SK-N-SH (cell line): ENCODE measurements around the gene MCC. TPM values are rescaled to one million over a fixed set of nuclear protein-coding genes. Genes with fewer than 3 reads are reported as not detected.

Source experiments
- CTCF ChIA-PET: fragments of 300-600, 350-600 bp; formaldehyde crosslinking; extraction: SDS; loops from one replicate; lab custom pipeline; 2021; lab: Yijun Ruan, JAX
- POLR2A ChIA-PET: fragments of 350-600 bp; sonication (Branson Sonifier 250); formaldehyde crosslinking; extraction: SDS; loops from one replicate; lab custom pipeline; 2020; ENCODE audit warnings: antibody characterized with exemption, inconsistent platforms; lab: Yijun Ruan, JAX
- DNase-seq: peaks from one replicate; pipeline ENCODE4 v3.0.0; 2012
- H2AFZ ChIP-seq: fragments of 200-600 bp; sonication (generic); 2 replicates; pipeline ENCODE4 v1.8.1; 2016; ENCODE audit warnings: antibody characterized with exemption, mild to moderate bottlenecking, low read depth
- H3F3A ChIP-seq: fragments of 200-600 bp; sonication (generic); replicated peaks from 2 replicates; pipeline ENCODE3; 2016; ENCODE audit warnings: antibody characterized with exemption, mild to moderate bottlenecking; ENCODE audit not compliant: insufficient read depth
- H3K27ac ChIP-seq, 2 experiments: fragments of 200-500 bp in 1 of 2; fragments of 200-600 bp in 1 of 2; sonication (Bioruptor generic) in 1 of 2; sonication (generic), shearing (Covaris generic) in 1 of 2; 2 replicates each; pipeline versions ENCODE4 v1.5.1 to v1.6.1; 2014 to 2016; ENCODE audit warnings: low read depth in 2 of 2, inconsistent platforms in 1 of 2, low read length in 1 of 2, mild to moderate bottlenecking in 1 of 2, mixed read lengths in 1 of 2
- H3K27me3 ChIP-seq: fragments of 200-600 bp; sonication (generic), shearing (Covaris generic); 2 replicates; pipeline ENCODE4 v1.6.1; 2016; ENCODE audit warnings: mixed run types; ENCODE audit not compliant: insufficient read depth
- H3K36me3 ChIP-seq, 2 experiments: fragments of 200-500 bp in 1 of 2; fragments of 200-600 bp in 1 of 2; sonication (Bioruptor generic) in 1 of 2; sonication (generic) in 1 of 2; replicated peaks in 1 of 2; 2 replicates each; pipeline versions ENCODE3 to v1.5.1; 2014 to 2016; ENCODE audit warnings: low read length in 1 of 2, mild to moderate bottlenecking in 1 of 2; ENCODE audit not compliant: insufficient read depth in 2 of 2, control insufficient read depth in 1 of 2
- H3K4me1 ChIP-seq, 2 experiments: fragments of 200-500 bp in 1 of 2; fragments of 200-600 bp in 1 of 2; sonication (Bioruptor generic) in 1 of 2; sonication (generic), shearing (Covaris generic) in 1 of 2; 2 replicates each; pipeline versions ENCODE4 v1.5.1 to v1.6.1; 2014 to 2016; ENCODE audit warnings: low read depth in 1 of 2, low read length in 1 of 2, mixed run types in 1 of 2; ENCODE audit not compliant: insufficient read depth in 2 of 2, control insufficient read depth in 1 of 2
- H3K4me2 ChIP-seq: fragments of 200-600 bp; sonication (generic), shearing (Covaris generic); 2 replicates; pipeline ENCODE4 v1.6.1; 2017; ENCODE audit warnings: mixed run types
- H3K4me3 ChIP-seq, 2 experiments: fragments of 200-500 bp in 1 of 2; fragments of 200-600 bp in 1 of 2; sonication (Bioruptor generic) in 1 of 2; sonication (generic), shearing (Covaris generic) in 1 of 2; 2 replicates each; pipeline versions ENCODE4 v1.5.1 to v1.8.1; 2014 to 2016; ENCODE audit warnings: low read depth in 2 of 2, inconsistent platforms in 1 of 2, low read length in 1 of 2, mild to moderate bottlenecking in 1 of 2, mixed read lengths in 1 of 2, moderate library complexity in 1 of 2
- H3K79me2 ChIP-seq: fragments of 200-600 bp; sonication (generic); 2 replicates; pipeline ENCODE4 v1.8.1; 2017; ENCODE audit warnings: mild to moderate bottlenecking; ENCODE audit not compliant: insufficient read depth
- H3K9ac ChIP-seq: fragments of 200-600 bp; sonication (generic); 2 replicates; pipeline ENCODE4 v1.6.1; 2017; ENCODE audit warnings: mixed run types
- H3K9me2 ChIP-seq: fragments of 200-600 bp; sonication (generic); 2 replicates; pipeline ENCODE4 v1.6.1; 2017; ENCODE audit warnings: mixed run types
- H3K9me3 ChIP-seq: fragments of 200-600 bp; sonication (generic); 2 replicates; pipeline ENCODE4 v1.6.1; 2017; ENCODE audit warnings: mixed run types, mild to moderate bottlenecking, moderate library complexity
- H4K20me1 ChIP-seq: fragments of 200-600 bp; sonication (generic); 2 replicates; pipeline ENCODE4 v1.6.1; 2017; ENCODE audit warnings: mild to moderate bottlenecking, mixed run types; ENCODE audit not compliant: insufficient read depth
- EP300 ChIP-seq, 2 experiments: IDR thresholded peaks; 2 replicates each; pipeline versions ENCODE4 v1.4.0 to v1.6.1; 2012; ENCODE audit warnings: borderline replicate concordance in 1 of 2, low read depth in 1 of 2, low read length in 1 of 2
- FOXM1 ChIP-seq: IDR thresholded peaks from 2 replicates; pipeline ENCODE4 v1.4.0; 2012; ENCODE audit warnings: low read depth, mild to moderate bottlenecking
- GABPA ChIP-seq: IDR thresholded peaks from 2 replicates; pipeline ENCODE4 v1.4.0; 2012; ENCODE audit warnings: low read depth, mild to moderate bottlenecking
- GATA2 ChIP-seq: sonication (generic); formaldehyde crosslinking; IDR thresholded peaks from 2 replicates; pipeline ENCODE4 v1.5.0; 2020; ENCODE audit warnings: mild to moderate bottlenecking, missing genetic modification reagents
- IRF3 ChIP-seq: fragments of 150-350 bp; IDR thresholded peaks from 2 replicates; pipeline ENCODE4 v1.6.1; 2016; ENCODE audit warnings: mild to moderate bottlenecking, low read depth, low read length
- JUND ChIP-seq: IDR thresholded peaks from 2 replicates; pipeline ENCODE4 v1.4.0; 2012
- MEF2A ChIP-seq: IDR thresholded peaks from 2 replicates; pipeline ENCODE4 v1.4.0; 2012; ENCODE audit warnings: low read depth, borderline replicate concordance
- MXI1 ChIP-seq: IDR thresholded peaks from 2 replicates; pipeline ENCODE4 v1.6.1; 2012; ENCODE audit warnings: mild to moderate bottlenecking, low read depth, low read length, improper control_type of control experiment
- NFIC ChIP-seq: IDR thresholded peaks from 2 replicates; pipeline ENCODE4 v1.4.0; 2012; ENCODE audit warnings: borderline replicate concordance
- NRF1 ChIP-seq: IDR thresholded peaks from 2 replicates; pipeline ENCODE4 v1.6.1; 2012; ENCODE audit warnings: low read depth, mild to moderate bottlenecking, low read length
- PBX3 ChIP-seq: IDR thresholded peaks from 2 replicates; pipeline ENCODE4; 2012
- RAD21 ChIP-seq: IDR thresholded peaks from 2 replicates; pipeline ENCODE4 v1.6.1; 2012; ENCODE audit warnings: mild to moderate bottlenecking, low read length
- RCOR1 ChIP-seq: fragments of 150-350 bp; IDR thresholded peaks from 2 replicates; pipeline ENCODE4 v1.6.1; 2017; ENCODE audit warnings: antibody characterized with exemption, low read length
- RFX5 ChIP-seq: IDR thresholded peaks from 2 replicates; pipeline ENCODE4 v1.6.1; 2012; ENCODE audit warnings: mild to moderate bottlenecking, improper control_type of control experiment, low read length
- SIN3A ChIP-seq: IDR thresholded peaks from 2 replicates; pipeline ENCODE4 v1.6.1; 2012; ENCODE audit warnings: low read depth, mild to moderate bottlenecking, low read length, moderate library complexity, borderline replicate concordance
- SMC3 ChIP-seq: IDR thresholded peaks from 2 replicates; pipeline ENCODE4 v1.6.1; 2012; ENCODE audit warnings: low read depth, low read length, improper control_type of control experiment
- WGBS: methylation state at CpG from one replicate; pipeline ENCODE4 v1.1.6; 2017; ENCODE audit warnings: low lambda C conversion rate; 5-methylcytosine and 5-hydroxymethylcytosine counted together
- polyA plus RNA-seq, 3 experiments: library from polyadenylated mRNA; depleted of rRNA; stranded (reverse); fragments of >200 nt; gene quantifications; 2 replicates each; pipeline ENCODE4 v1.2.3, GENCODE V29; 2012
- TF ChIP-seq, protein P1 (sequence below): fragments of 200-600 bp; sonication (generic); IDR thresholded peaks from 2 replicates; pipeline ENCODE4 v1.6.1; 2017; ENCODE audit warnings: antibody characterized with exemption, mild to moderate bottlenecking, moderate library complexity
- TF ChIP-seq, protein P2 (sequence below): fragments of 150-350 bp; IDR thresholded peaks from 2 replicates; pipeline ENCODE4 v1.6.1; 2017; ENCODE audit warnings: antibody characterized with exemption, low read length, low read depth, borderline replicate concordance

Gene MCC
- polyA plus RNA-seq, 1 of the 3 experiments (the other 2 are of a cell fraction) = 3.6 TPM

- H3K4me1 ChIP-seq = peaks cover 0 to 27% of the 10 kb centered on the region in 2 experiments; a peak in 2 of 4 replicates
- DNase-seq = no peak
- H4K20me1 ChIP-seq = no peaks in the 10 kb centered on the region
- H3K36me3 ChIP-seq = no peaks in the 10 kb centered on the region
- ChIA-PET POLR2A (no interaction called here), CTCF (interaction anchor here (1.2 to 1.5 kb wide), 2 partner anchors 9 to 11 kb away, joined by 3 to 4 read pairs; no protein-coding TSS in a partner anchor)
- no peaks in the 10 kb centered on the region for H3K79me2 ChIP-seq
- no peaks in the 10 kb centered on the region for H3K9me2 ChIP-seq
- H3F3A ChIP-seq = no peaks in the 10 kb centered on the region
- TF ChIP-seq IRF3 = no peak
- TF ChIP-seq RCOR1 = no peak
- no peak for TF ChIP-seq SMC3
- no peak for TF ChIP-seq NFIC
- TF ChIP-seq, protein P1, sequence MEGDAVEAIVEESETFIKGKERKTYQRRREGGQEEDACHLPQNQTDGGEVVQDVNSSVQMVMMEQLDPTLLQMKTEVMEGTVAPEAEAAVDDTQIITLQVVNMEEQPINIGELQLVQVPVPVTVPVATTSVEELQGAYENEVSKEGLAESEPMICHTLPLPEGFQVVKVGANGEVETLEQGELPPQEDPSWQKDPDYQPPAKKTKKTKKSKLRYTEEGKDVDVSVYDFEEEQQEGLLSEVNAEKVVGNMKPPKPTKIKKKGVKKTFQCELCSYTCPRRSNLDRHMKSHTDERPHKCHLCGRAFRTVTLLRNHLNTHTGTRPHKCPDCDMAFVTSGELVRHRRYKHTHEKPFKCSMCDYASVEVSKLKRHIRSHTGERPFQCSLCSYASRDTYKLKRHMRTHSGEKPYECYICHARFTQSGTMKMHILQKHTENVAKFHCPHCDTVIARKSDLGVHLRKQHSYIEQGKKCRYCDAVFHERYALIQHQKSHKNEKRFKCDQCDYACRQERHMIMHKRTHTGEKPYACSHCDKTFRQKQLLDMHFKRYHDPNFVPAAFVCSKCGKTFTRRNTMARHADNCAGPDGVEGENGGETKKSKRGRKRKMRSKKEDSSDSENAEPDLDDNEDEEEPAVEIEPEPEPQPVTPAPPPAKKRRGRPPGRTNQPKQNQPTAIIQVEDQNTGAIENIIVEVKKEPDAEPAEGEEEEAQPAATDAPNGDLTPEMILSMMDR = no peak
- TF ChIP-seq FOXM1 = no peak
- no peak for TF ChIP-seq NRF1
- TF ChIP-seq RAD21 = no peak
- no peak for TF ChIP-seq JUND
- TF ChIP-seq RFX5 = no peak
- TF ChIP-seq GATA2 = no peak
- H3K9me3 ChIP-seq = no peaks in the 10 kb centered on the region
- no peak overlapping the region; a peak in 1 of 4 replicates for H3K27ac ChIP-seq
- no peak overlapping the region for H3K9ac ChIP-seq
- WGBS = 72% methylated on average over 4 of the region's 4 CpGs
- H3K4me3 ChIP-seq = no peak overlapping the region
- H3K27me3 ChIP-seq = no peaks in the 10 kb centered on the region
- H2AFZ ChIP-seq = no peak overlapping the region
- H3K4me2 ChIP-seq = no peak overlapping the region
These were observed 252.4 kb downstream of the MCC start for GRCh38 chr5:113235884-113236283.

DNA sequence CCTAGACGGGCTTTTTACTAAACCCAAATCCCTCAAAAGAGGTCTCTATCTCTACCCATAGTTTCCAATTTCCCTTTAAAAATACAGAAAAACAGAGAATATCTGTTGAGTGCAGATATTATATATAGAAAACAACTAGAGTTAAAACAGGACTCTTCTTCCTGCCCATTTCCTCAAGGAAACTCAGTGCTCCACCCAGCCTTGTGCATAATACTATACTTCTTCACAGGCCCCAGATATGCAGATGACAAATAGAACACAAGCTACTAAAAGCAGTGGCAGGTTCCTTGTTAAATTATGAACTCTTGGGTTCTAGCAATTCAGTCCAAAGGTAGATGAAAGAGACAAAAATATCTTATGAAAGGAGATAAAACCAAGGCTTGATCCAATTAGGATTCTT, 253.7 kb downstream of the MCC start:
- H3K4me2 ChIP-seq = no peak overlapping the region
- POLR2A ChIA-PET = no interaction called here
- no peaks in the 10 kb centered on the region for H4K20me1 ChIP-seq
- H3K27me3 ChIP-seq = no peaks in the 10 kb centered on the region
- H2AFZ ChIP-seq = no peak overlapping the region
- H3K4me1 ChIP-seq = peaks cover 0 to 21% of the 10 kb centered on the region in 2 experiments; a peak in 2 of 4 replicates
- CTCF ChIA-PET = no interaction called here
- no peaks in the 10 kb centered on the region for H3K36me3 ChIP-seq
- H3K27ac ChIP-seq = no peak overlapping the region
- no peaks in the 10 kb centered on the region for H3K9me3 ChIP-seq
- no peaks in the 10 kb centered on the region for H3F3A ChIP-seq
- no peaks in the 10 kb centered on the region for H3K79me2 ChIP-seq
- no peak overlapping the region for H3K9ac ChIP-seq
- H3K4me3 ChIP-seq = no peak overlapping the region
- H3K9me2 ChIP-seq = no peaks in the 10 kb centered on the region
- no peak for TF ChIP-seq MXI1
- no peak for TF ChIP-seq PBX3
- no peak for TF ChIP-seq EP300 (IDR thresholded peaks at IDR 0.05; ENCODE audit: borderline replicate concordance in 1 of 2, low read depth in 1 of 2, low read length in 1 of 2)
- TF ChIP-seq, protein P1 = no peak
- no peak for TF ChIP-seq MEF2A
- TF ChIP-seq SIN3A = no peak
- TF ChIP-seq, protein P2, sequence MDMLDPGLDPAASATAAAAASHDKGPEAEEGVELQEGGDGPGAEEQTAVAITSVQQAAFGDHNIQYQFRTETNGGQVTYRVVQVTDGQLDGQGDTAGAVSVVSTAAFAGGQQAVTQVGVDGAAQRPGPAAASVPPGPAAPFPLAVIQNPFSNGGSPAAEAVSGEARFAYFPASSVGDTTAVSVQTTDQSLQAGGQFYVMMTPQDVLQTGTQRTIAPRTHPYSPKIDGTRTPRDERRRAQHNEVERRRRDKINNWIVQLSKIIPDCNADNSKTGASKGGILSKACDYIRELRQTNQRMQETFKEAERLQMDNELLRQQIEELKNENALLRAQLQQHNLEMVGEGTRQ = no peak
- TF ChIP-seq SMC3 = no peak
- no peak for TF ChIP-seq GABPA
- TF ChIP-seq, all 33 proteins: peak for 0
- no peak for DNase-seq
- WGBS = 38% methylated on average over 1 of the region's 1 CpG
